ENCODE results near the gene RAB31. TPM values are rescaled to one million over a fixed set of nuclear protein-coding genes. Genes with fewer than 3 reads are reported as not detected.
A peak's percentile ranks its signal among the peaks of the same experiment; 100 is the strongest.
"Not testable (repeated sequence)": the region's sequence is repeated elsewhere in the genome, so short reads cannot be mapped to it uniquely, and the experiment has no call there.

The RAB31 gene
- total RNA-seq, 1 experiment from 2014 or later: 9.5 TPM

- Mint-ChIP-seq H3K36me3 (ENCODE audit: insufficient read depth, unreplicated experiment) (no peaks in the 10 kb centered on the region), H3K27me3 (ENCODE audit: insufficient read depth, unreplicated experiment) (no peaks in the 10 kb centered on the region), H3K4me3 (ENCODE audit: unreplicated experiment) (peak overlapping the region; percentile 23), H3K9me3 (ENCODE audit: unreplicated experiment) (no peaks in the 10 kb centered on the region), H3K27ac (ENCODE audit: unreplicated experiment) (peak overlapping the region; percentile 53), H3K4me1 (ENCODE audit: low read depth, unreplicated experiment) (peaks cover 27% of the 10 kb centered on the region)
- Histone ChIP-seq H3K9me3 (no peaks in the 10 kb centered on the region), H3K36me3 (ENCODE audit: control insufficient read depth, insufficient read depth, low read length) (no peaks in the 10 kb centered on the region), H3K4me1 (peaks cover 31% of the 10 kb centered on the region), H3K27me3 (replicated peaks; ENCODE audit: control insufficient read depth, insufficient read depth, low read length) (no peaks in the 10 kb centered on the region), H3K4me3 (ENCODE audit: low read depth, low read length) (no peak overlapping the region)
- TSS peak; percentile 62 for BruUV-seq (replicated peaks)
- intact Hi-C loops (cut with micrococcal nuclease; ENCODE audit: unreplicated experiment): no loop called here
- CTCF ChIA-PET: interaction anchor here (0.9 to 1.1 kb wide), 2 partner anchors 15 to 323 kb away, joined by 3 read pairs; partner anchors contain the start of gene VAPA
- DNase-seq: peak; percentile 42 to 55
- POLR2A ChIA-PET: interaction anchor here (0.6 to 1.1 kb wide), 2 partner anchors 15 to 22 kb away, joined by 3 to 9 read pairs; partner anchors contain the start of gene VAPA
- no peak for TF ChIP-seq CTCF (IDR thresholded peaks at IDR 0.05; ENCODE audit: insufficient read depth in 1 of 2, low read depth in 1 of 2, low read length in 1 of 2, severe bottlenecking in 1 of 2, unreplicated experiment in 1 of 2)
Observed at GRCh38 chr18:9898792-9899549, 190.9 kb downstream of the RAB31 start.

- H3K4me3 ChIP-seq (ENCODE audit: low read depth, low read length); H3K36me3 ChIP-seq (ENCODE audit: control insufficient read depth, insufficient read depth, low read length); H3K9me3 ChIP-seq; BruUV-seq (replicated peaks); DNase-seq; H3K27me3 Mint-ChIP-seq (ENCODE audit: insufficient read depth, unreplicated experiment); H3K27me3 ChIP-seq (replicated peaks; ENCODE audit: control insufficient read depth, insufficient read depth, low read length); H3K9me3 Mint-ChIP-seq (ENCODE audit: unreplicated experiment); intact Hi-C loops (cut with micrococcal nuclease; ENCODE audit: unreplicated experiment); H3K4me3 Mint-ChIP-seq (ENCODE audit: unreplicated experiment); H3K36me3 Mint-ChIP-seq (ENCODE audit: insufficient read depth, unreplicated experiment): not testable (repeated sequence)
- ChIA-PET CTCF (interaction anchor here (0.9 to 1.1 kb wide), 2 partner anchors 14 to 324 kb away, joined by 3 read pairs; partner anchors contain the start of gene VAPA), POLR2A (interaction anchor here (0.6 to 1.1 kb wide), 2 partner anchors 14 to 23 kb away, joined by 3 to 9 read pairs; partner anchors contain the start of gene VAPA)
- Mint-ChIP-seq H3K4me1 (ENCODE audit: low read depth, unreplicated experiment) (peaks cover 27% of the 10 kb centered on the region), H3K27ac (ENCODE audit: unreplicated experiment) (peak overlapping the region; percentile 53)
- peaks cover 31% of the 10 kb centered on the region for H3K4me1 ChIP-seq
Observed at GRCh38 chr18:9899550-9899930, 191.4 kb downstream of the RAB31 start.

- intact Hi-C loops (cut with micrococcal nuclease; ENCODE audit: unreplicated experiment): no loop called here
- no peaks in the 10 kb centered on the region for H3K27me3 ChIP-seq (replicated peaks; ENCODE audit: control insufficient read depth, insufficient read depth, low read length)
- Mint-ChIP-seq H3K4me1 (ENCODE audit: low read depth, unreplicated experiment) (peaks cover 22% of the 10 kb centered on the region), H3K4me3 (ENCODE audit: unreplicated experiment) (no peak overlapping the region), H3K27me3 (ENCODE audit: insufficient read depth, unreplicated experiment) (no peaks in the 10 kb centered on the region), H3K9me3 (ENCODE audit: unreplicated experiment) (no peaks in the 10 kb centered on the region), H3K27ac (ENCODE audit: unreplicated experiment) (no peak overlapping the region), H3K36me3 (ENCODE audit: insufficient read depth, unreplicated experiment) (no peaks in the 10 kb centered on the region)
- H3K4me1 ChIP-seq: peaks cover 31% of the 10 kb centered on the region
- no peak for DNase-seq
- CTCF ChIA-PET: no interaction called here
- no peaks in the 10 kb centered on the region for H3K9me3 ChIP-seq
- POLR2A ChIA-PET: no interaction called here
- BruUV-seq (replicated peaks): no TSS peak
- TF ChIP-seq CTCF (IDR thresholded peaks at IDR 0.05; ENCODE audit: insufficient read depth in 1 of 2, low read depth in 1 of 2, low read length in 1 of 2, severe bottlenecking in 1 of 2, unreplicated experiment in 1 of 2): no peak
- no peak overlapping the region for H3K4me3 ChIP-seq (ENCODE audit: low read depth, low read length)
- no peaks in the 10 kb centered on the region for H3K36me3 ChIP-seq (ENCODE audit: control insufficient read depth, insufficient read depth, low read length)
Observed at GRCh38 chr18:9900699-9901098, 192.6 kb downstream of the RAB31 start.
